Fibroblast of lung (primary cell): Measurements from ENCODE around the gene NR3C2.

Source experiments
- CTCF ChIP-seq, 2 donors: IDR thresholded peaks in 1 of 2; conservative IDR thresholded peaks in 1 of 2; 1 replicate in 1 of 2; 2 replicates in 1 of 2; pipeline ENCODE4 v1.5.1; 2011 to 2012; ENCODE audit warnings: low read length in 2 of 2, control low read depth in 1 of 2, inconsistent platforms in 1 of 2, low read depth in 1 of 2, mild to moderate bottlenecking in 1 of 2
- EZH2 ChIP-seq: IDR thresholded peaks from 2 replicates; pipeline ENCODE4 v1.5.1; 2012; ENCODE audit warnings: low read length, control low read depth, mild to moderate bottlenecking; ENCODE audit errors: missing control alignments

DNA sequence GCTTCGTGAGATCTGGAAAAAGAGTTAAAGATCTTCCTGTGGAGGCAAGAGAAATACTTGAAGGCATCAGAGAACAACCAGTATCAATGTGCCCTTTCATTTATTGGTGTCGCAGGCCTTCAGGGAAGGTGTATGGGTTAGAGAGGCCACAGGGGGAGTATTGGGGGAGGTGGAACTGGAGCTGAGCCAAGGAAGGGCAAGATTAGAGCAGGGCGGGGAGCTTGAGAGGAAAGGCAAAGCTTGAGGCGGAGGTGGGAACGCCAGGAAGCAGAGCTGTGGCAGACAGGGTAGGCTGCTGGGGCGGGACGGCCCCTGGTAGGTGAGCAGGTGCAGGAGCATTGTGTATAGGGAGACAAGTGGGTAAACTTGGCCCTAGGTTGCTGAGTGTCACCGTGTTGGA lies 380.4 kb downstream of the NR3C2 start:
- no peak for TF ChIP-seq CTCF (conservative IDR thresholded peaks at IDR 0.05 in 1 of 2, IDR thresholded peaks at IDR 0.05 in 1 of 2; ENCODE audit: low read depth in 1 of 2, low read length in 2 of 2)
- no peak for TF ChIP-seq EZH2
